ENCODE data around the gene TOR2A.
"Not testable (repeated sequence)": the region's sequence is repeated elsewhere in the genome, so short reads cannot be mapped to it uniquely, and the experiment has no call there.

TOR2A gene

GRCh38 chr9:127734747-127735529 lies at the start of gene TOR2A:
TOR2A (minus strand) TSS chr9:127735294; CDS start chr9:127735270, 24 bp downstream.
- DNase-seq, result peak; percentile 89

GRCh38 chr9:127783111-127784008 lies 48.3 kb upstream of the TOR2A start:
- no peak for DNase-seq

GRCh38 chr9:127781806-127782205 lies 46.7 kb upstream of the TOR2A start:
- no peak for DNase-seq

- DNase-seq, result not testable (repeated sequence)
These were observed 45.8 kb upstream of the TOR2A start for GRCh38 chr9:127780909-127781308.

GRCh38 chr9:127780126-127780885 lies 45.2 kb upstream of the TOR2A start:
- no peak for DNase-seq

- DNase-seq, result no peak
These were observed 44.3 kb upstream of the TOR2A start for GRCh38 chr9:127779136-127779981.

- no peak for DNase-seq
These were observed 43.4 kb upstream of the TOR2A start, which contains the start of gene SH2D3C for GRCh38 chr9:127778280-127779135. SH2D3C (minus strand) TSS chr9:127778666; CDS start chr9:127778627, 39 bp downstream.

- no peak for DNase-seq
These were observed 42.4 kb upstream of the TOR2A start for GRCh38 chr9:127777368-127777980.

- no peak for DNase-seq
These were observed 41.8 kb upstream of the TOR2A start for GRCh38 chr9:127776924-127777289.

- no peak for DNase-seq
These were observed 41.3 kb upstream of the TOR2A start for GRCh38 chr9:127776195-127776923.

GRCh38 chr9:127773981-127774380 lies 38.9 kb upstream of the TOR2A start:
- no peak for DNase-seq

GRCh38 chr9:127773272-127773671 lies 38.2 kb upstream of the TOR2A start:
- no peak for DNase-seq

GRCh38 chr9:127772603-127773002 lies 37.5 kb upstream of the TOR2A start:
- no peak for DNase-seq

- no peak for DNase-seq
These were observed 36.6 kb upstream of the TOR2A start for GRCh38 chr9:127771570-127772189.

- DNase-seq, result peak; percentile 89
These were observed 35.9 kb upstream of the TOR2A start for GRCh38 chr9:127770905-127771569.

- no peak for DNase-seq
These were observed 35.5 kb upstream of the TOR2A start for GRCh38 chr9:127770583-127770904.

- DNase-seq, result no peak
These were observed 35.0 kb upstream of the TOR2A start for GRCh38 chr9:127769929-127770582.

GRCh38 chr9:127769101-127769500 lies 34.0 kb upstream of the TOR2A start:
- DNase-seq, result no peak

Data from SHP77 treated with DMSO at 0.1 percent for 48 hours (cell line).